Stimulated activated CD4-positive, alpha-beta T cell treated with anti-CD3 and anti-CD28 coated beads, Interleukin-4, amount 100 ng/mL, for 1 hour (primary cell): Measurements from ENCODE around the gene RBP2.

Source experiments
- DNase-seq: peaks from one replicate; pipeline ENCODE4 v3.0.0-alpha.2; 2020

The RBP2 gene

GRCh38 chr3:139480585-139480984, 4.3 kb upstream of the RBP2 start:
- no peak for DNase-seq

GRCh38 chr3:139477710-139478640, 1.7 kb upstream of the RBP2 start:
- no peak for DNase-seq

GRCh38 chr3:139473155-139473771, 3.1 kb downstream of the RBP2 start:
- DNase-seq, result no peak

- DNase-seq, result no peak
Measured at GRCh38 chr3:139472380-139473010, 3.8 kb downstream of the RBP2 start.

GRCh38 chr3:139470199-139470598, 6.1 kb downstream of the RBP2 start:
- no peak for DNase-seq

GRCh38 chr3:139468399-139468798, 7.9 kb downstream of the RBP2 start:
- no peak for DNase-seq

- DNase-seq, result no peak
Measured at GRCh38 chr3:139466360-139466759, 10.0 kb downstream of the RBP2 start.

GRCh38 chr3:139465636-139466035, 10.7 kb downstream of the RBP2 start:
- no peak for DNase-seq

GRCh38 chr3:139463466-139463865, 12.8 kb downstream of the RBP2 start:
- DNase-seq, result no peak

GRCh38 chr3:139460529-139460928, 15.8 kb downstream of the RBP2 start:
- no peak for DNase-seq

- no peak for DNase-seq
Measured at GRCh38 chr3:139460076-139460475, 16.2 kb downstream of the RBP2 start.

- DNase-seq, result no peak
Measured at GRCh38 chr3:139458348-139458747, 18.0 kb downstream of the RBP2 start.

GRCh38 chr3:139457066-139457465, 19.2 kb downstream of the RBP2 start:
- no peak for DNase-seq

GRCh38 chr3:139456386-139456785, 19.9 kb downstream of the RBP2 start:
- DNase-seq, result no peak

- no peak for DNase-seq
Measured at GRCh38 chr3:139455855-139456254, 20.5 kb downstream of the RBP2 start.

- no peak for DNase-seq
Measured at GRCh38 chr3:139455206-139455605, 21.1 kb downstream of the RBP2 start.

GRCh38 chr3:139454346-139454745, 22.0 kb downstream of the RBP2 start:
- no peak for DNase-seq

GRCh38 chr3:139450159-139450558, 26.2 kb downstream of the RBP2 start:
- no peak for DNase-seq

GRCh38 chr3:139449566-139449965, 26.8 kb downstream of the RBP2 start:
- DNase-seq, result no peak

GRCh38 chr3:139448104-139448503, 28.2 kb downstream of the RBP2 start:
- no peak for DNase-seq

- DNase-seq, result no peak
Measured at GRCh38 chr3:139447486-139447885, 28.8 kb downstream of the RBP2 start.

GRCh38 chr3:139444446-139444845, 31.9 kb downstream of the RBP2 start:
- DNase-seq, result no peak

GRCh38 chr3:139443186-139443585, 33.1 kb downstream of the RBP2 start:
- DNase-seq, result no peak

GRCh38 chr3:139441656-139442055, 34.7 kb downstream of the RBP2 start:
- no peak for DNase-seq
